HG02610 (cell line): Measurements from ENCODE around the gene MACO1.

Experiments used
- ATAC-seq: cut with Tn5 transposase; IDR thresholded peaks from one replicate; pipeline ENCODE4 v1.9.1; 2021; ENCODE audit warnings: mild to moderate bottlenecking, moderate library complexity; ENCODE audit not compliant: unreplicated experiment

The MACO1 gene

GRCh38 chr1:25519624-25520023 is 88.9 kb downstream of the MACO1 start:
- no peak for ATAC-seq

- ATAC-seq = no peak
Observed at GRCh38 chr1:25520446-25521061, 89.9 kb downstream of the MACO1 start.

- no peak for ATAC-seq
Observed at GRCh38 chr1:25522031-25522655, 91.4 kb downstream of the MACO1 start.

GRCh38 chr1:25523542-25523941 is 92.8 kb downstream of the MACO1 start:
- no peak for ATAC-seq

GRCh38 chr1:25524568-25525360 is 94.1 kb downstream of the MACO1 start:
- no peak for ATAC-seq

GRCh38 chr1:25525361-25525688 is 94.6 kb downstream of the MACO1 start:
- ATAC-seq = no peak

GRCh38 chr1:25526753-25527152 is 96.1 kb downstream of the MACO1 start:
- ATAC-seq = no peak

- no peak for ATAC-seq
Observed at GRCh38 chr1:25527226-25527846, 96.6 kb downstream of the MACO1 start.

- no peak for ATAC-seq
Observed at GRCh38 chr1:25527946-25528595, 97.4 kb downstream of the MACO1 start.

- no peak for ATAC-seq
Observed at GRCh38 chr1:25528881-25529517, 98.3 kb downstream of the MACO1 start.

- no peak for ATAC-seq
Observed at GRCh38 chr1:25529518-25530185, 99.0 kb downstream of the MACO1 start.

- ATAC-seq = no peak
Observed at GRCh38 chr1:25530186-25531081, 99.7 kb downstream of the MACO1 start.

GRCh38 chr1:25531082-25531461 is 100.4 kb downstream of the MACO1 start:
- no peak for ATAC-seq

- no peak for ATAC-seq
Observed at GRCh38 chr1:25532970-25533369, 102.3 kb downstream of the MACO1 start.

GRCh38 chr1:25533775-25534409 is 103.2 kb downstream of the MACO1 start:
- ATAC-seq = no peak

GRCh38 chr1:25534410-25534788 is 103.7 kb downstream of the MACO1 start:
- ATAC-seq = no peak

GRCh38 chr1:25536124-25536523 is 105.4 kb downstream of the MACO1 start:
- no peak for ATAC-seq

GRCh38 chr1:25537153-25537831 is 106.6 kb downstream of the MACO1 start:
- ATAC-seq = no peak
